ENCODE results near the gene CHGA. TPM values are rescaled to one million over a fixed set of nuclear protein-coding genes. Genes with fewer than 3 reads are reported as not detected.

The CHGA gene
- total RNA-seq, 3 donors from 2014 or later, result 0.98 to 1.3 TPM; not detected in 1

DNA sequence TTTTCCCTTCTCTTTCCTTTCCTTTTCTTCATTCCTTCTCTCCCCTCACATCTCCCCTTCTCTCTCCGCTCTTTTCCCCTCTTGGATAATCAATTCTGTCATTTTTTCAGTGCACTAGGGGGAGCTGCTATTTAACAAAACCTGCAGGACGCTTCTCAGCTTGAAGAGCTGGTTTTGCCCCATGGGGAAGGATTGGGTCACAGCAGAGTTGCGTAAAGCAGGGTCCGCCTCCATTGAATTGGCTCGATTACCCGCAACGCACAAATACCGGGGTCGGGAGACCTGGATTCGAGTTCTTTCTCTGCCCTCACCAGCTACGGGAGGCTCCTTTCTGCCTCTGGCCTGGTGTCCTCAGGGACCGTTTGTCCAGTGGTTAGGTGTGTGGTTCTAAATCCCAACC is 42.1 kb upstream of the CHGA start:
- no peak for DNase-seq (ENCODE audit: low spot score in 2 of 2)
- TF ChIP-seq POLR2AphosphoS5 (IDR thresholded peaks at IDR 0.05) (no peak), CTCF (IDR thresholded peaks at IDR 0.05) (peak in 2 of 3 donors; percentile 18 to 20)
- Histone ChIP-seq H3K9me3 (no peaks in the 10 kb centered on the region), H3K4me3 (no peak overlapping the region), H3K4me1 (no peaks in the 10 kb centered on the region), H3K27ac (no peak overlapping the region), H3K27me3 (peaks cover 0 to 8% of the 10 kb centered on the region in 2 donors), H3K36me3 (no peaks in the 10 kb centered on the region)
- intact Hi-C loops (cut with DNase I; ENCODE audit: low total_unique reads), result no loop called here

DNA sequence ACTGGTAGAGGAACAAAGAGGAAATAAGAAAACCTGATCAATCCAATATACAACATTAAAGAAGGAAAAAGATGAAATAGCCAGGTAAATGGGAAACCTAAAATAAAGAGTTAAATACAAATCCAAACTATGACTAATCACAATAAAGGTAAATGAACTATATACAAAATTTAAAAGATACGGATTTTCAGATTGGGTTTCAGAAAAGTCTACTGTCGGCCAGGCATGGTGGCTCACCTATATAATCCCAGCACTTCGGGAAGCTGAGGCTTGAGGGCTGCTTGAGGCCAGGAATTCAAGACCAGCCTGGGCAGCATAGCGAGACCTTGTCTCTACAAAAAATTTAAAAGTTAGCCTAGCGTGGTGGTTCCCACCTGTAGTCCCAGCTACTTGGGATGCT is 39.9 kb upstream of the CHGA start:
- DNase-seq (ENCODE audit: low spot score in 2 of 2), result no peak
- H3K4me1 ChIP-seq, result no peaks in the 10 kb centered on the region
- intact Hi-C loops (cut with DNase I; ENCODE audit: low total_unique reads), result no loop called here
- H3K27me3 ChIP-seq, result peaks cover 0 to 17% of the 10 kb centered on the region in 2 donors
- H3K4me3 ChIP-seq, result no peak overlapping the region
- no peaks in the 10 kb centered on the region for H3K9me3 ChIP-seq
- H3K36me3 ChIP-seq, result no peaks in the 10 kb centered on the region
- TF ChIP-seq CTCF (IDR thresholded peaks at IDR 0.05), result no peak
- no peak overlapping the region for H3K27ac ChIP-seq

GRCh38 chr14:92884410-92884809 is 38.5 kb upstream of the CHGA start:
- H3K27me3 ChIP-seq, result peaks cover 0 to 17% of the 10 kb centered on the region in 2 donors
- intact Hi-C loops (cut with DNase I; ENCODE audit: low total_unique reads), result no loop called here
- no peaks in the 10 kb centered on the region for H3K4me1 ChIP-seq
- no peaks in the 10 kb centered on the region for H3K9me3 ChIP-seq
- TF ChIP-seq CTCF (IDR thresholded peaks at IDR 0.05) (no peak), POLR2AphosphoS5 (IDR thresholded peaks at IDR 0.05) (no peak), POLR2A (IDR thresholded peaks at IDR 0.05) (no peak)
- no peak for DNase-seq (ENCODE audit: low spot score in 2 of 2)
- H3K27ac ChIP-seq, result no peak overlapping the region
- no peaks in the 10 kb centered on the region for H3K36me3 ChIP-seq
- H3K4me3 ChIP-seq, result no peak overlapping the region

GRCh38 chr14:92885279-92886061 is 37.5 kb upstream of the CHGA start:
- H3K36me3 ChIP-seq, result no peaks in the 10 kb centered on the region
- H3K9me3 ChIP-seq, result no peaks in the 10 kb centered on the region
- TF ChIP-seq POLR2AphosphoS5 (IDR thresholded peaks at IDR 0.05) (no peak), POLR2A (IDR thresholded peaks at IDR 0.05) (no peak), CTCF (IDR thresholded peaks at IDR 0.05) (no peak)
- H3K27me3 ChIP-seq, result peaks cover 0 to 17% of the 10 kb centered on the region in 2 donors
- H3K27ac ChIP-seq, result no peak overlapping the region
- intact Hi-C loops (cut with DNase I; ENCODE audit: low total_unique reads), result no loop called here
- H3K4me3 ChIP-seq, result no peak overlapping the region
- no peak for DNase-seq (ENCODE audit: low spot score in 2 of 2)
- no peaks in the 10 kb centered on the region for H3K4me1 ChIP-seq

- no peaks in the 10 kb centered on the region for H3K4me1 ChIP-seq
- H3K27ac ChIP-seq, result no peak overlapping the region
- intact Hi-C loops (cut with DNase I; ENCODE audit: low total_unique reads), result no loop called here
- no peaks in the 10 kb centered on the region for H3K36me3 ChIP-seq
- no peak overlapping the region for H3K4me3 ChIP-seq
- H3K27me3 ChIP-seq, result peaks cover 0 to 10% of the 10 kb centered on the region in 2 donors
- no peak for DNase-seq (ENCODE audit: low spot score in 2 of 2)
- no peaks in the 10 kb centered on the region for H3K9me3 ChIP-seq
- TF ChIP-seq POLR2AphosphoS5 (IDR thresholded peaks at IDR 0.05) (no peak), CTCF (IDR thresholded peaks at IDR 0.05) (no peak)
Observed at GRCh38 chr14:92886337-92886736, 36.6 kb upstream of the CHGA start.

Measured in breast epithelium (tissue), 4 donors.